Fibroblast of mammary gland (primary cell): ENCODE data around the gene MED23.

ENCODE experiments used
- DNase-seq: peaks from one replicate; pipeline ENCODE4 v3.0.0-alpha.2; 2010; ENCODE audit warnings: low read depth
- H3K4me3 ChIP-seq: 2 replicates; pipeline ENCODE4 v1.5.1; 2011; ENCODE audit warnings: low read depth, mild to moderate bottlenecking, low read length, moderate library complexity; ENCODE audit not compliant: control insufficient read depth
- TF ChIP-seq, protein P1 (sequence below): conservative IDR thresholded peaks from 2 replicates; pipeline ENCODE4 v1.5.1; 2011; ENCODE audit warnings: low read depth, low read length, inconsistent platforms; ENCODE audit not compliant: control insufficient read depth, insufficient read depth

MED23 gene

DNA sequence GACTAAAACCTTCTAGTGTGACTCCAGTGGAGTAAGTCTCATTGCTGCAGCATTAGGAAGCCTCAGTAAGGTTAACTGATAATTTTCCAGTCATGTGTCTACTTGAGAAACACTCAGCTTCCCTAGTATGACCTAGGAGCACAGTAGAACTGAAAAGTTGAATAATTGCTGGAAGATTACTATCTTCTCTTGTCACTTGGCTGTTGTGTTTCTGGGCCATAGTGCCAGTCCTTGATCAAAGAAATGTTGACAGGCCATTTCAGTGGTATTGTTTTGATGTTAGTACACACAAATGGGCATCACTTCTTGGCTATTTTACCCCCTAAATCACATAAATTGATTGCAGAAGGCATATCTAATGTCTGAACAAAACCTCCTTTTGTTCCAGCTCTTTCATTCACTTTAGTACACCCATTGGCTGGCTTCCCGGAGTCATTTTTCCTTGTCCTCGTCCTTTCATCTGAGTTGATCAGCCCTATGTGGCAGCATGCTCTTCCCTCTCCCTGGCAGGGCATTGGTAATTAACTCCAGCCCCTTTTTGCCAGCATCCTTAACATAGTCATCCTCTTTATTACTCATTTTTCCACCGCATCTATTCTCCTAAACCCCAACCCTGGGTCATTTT is 15.1 kb upstream of the MED23 start:
- no peak overlapping the region for H3K4me3 ChIP-seq
- DNase-seq = peak; percentile 14
- TF ChIP-seq, protein P1, sequence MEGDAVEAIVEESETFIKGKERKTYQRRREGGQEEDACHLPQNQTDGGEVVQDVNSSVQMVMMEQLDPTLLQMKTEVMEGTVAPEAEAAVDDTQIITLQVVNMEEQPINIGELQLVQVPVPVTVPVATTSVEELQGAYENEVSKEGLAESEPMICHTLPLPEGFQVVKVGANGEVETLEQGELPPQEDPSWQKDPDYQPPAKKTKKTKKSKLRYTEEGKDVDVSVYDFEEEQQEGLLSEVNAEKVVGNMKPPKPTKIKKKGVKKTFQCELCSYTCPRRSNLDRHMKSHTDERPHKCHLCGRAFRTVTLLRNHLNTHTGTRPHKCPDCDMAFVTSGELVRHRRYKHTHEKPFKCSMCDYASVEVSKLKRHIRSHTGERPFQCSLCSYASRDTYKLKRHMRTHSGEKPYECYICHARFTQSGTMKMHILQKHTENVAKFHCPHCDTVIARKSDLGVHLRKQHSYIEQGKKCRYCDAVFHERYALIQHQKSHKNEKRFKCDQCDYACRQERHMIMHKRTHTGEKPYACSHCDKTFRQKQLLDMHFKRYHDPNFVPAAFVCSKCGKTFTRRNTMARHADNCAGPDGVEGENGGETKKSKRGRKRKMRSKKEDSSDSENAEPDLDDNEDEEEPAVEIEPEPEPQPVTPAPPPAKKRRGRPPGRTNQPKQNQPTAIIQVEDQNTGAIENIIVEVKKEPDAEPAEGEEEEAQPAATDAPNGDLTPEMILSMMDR = no peak

DNA sequence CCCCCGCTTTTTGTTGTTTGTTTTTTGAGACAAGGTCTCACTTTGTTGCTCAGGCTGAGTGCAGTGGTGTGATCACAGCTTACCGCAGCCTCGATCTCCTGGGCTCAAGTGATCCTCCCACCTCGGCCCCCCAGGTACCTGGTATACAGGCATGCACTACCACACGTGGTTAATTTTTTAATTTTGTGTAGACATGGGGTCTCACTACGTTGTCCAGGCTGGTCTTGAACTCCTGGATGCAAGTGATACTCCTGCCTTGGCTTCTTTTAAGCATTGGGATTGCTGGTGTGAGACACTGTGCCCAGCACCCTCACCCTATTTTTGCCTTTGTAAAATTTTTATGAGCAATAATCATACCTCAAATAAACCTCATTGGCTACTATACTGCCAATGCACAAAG is 14.5 kb upstream of the MED23 start:
- TF ChIP-seq, protein P1 = no peak

DNA sequence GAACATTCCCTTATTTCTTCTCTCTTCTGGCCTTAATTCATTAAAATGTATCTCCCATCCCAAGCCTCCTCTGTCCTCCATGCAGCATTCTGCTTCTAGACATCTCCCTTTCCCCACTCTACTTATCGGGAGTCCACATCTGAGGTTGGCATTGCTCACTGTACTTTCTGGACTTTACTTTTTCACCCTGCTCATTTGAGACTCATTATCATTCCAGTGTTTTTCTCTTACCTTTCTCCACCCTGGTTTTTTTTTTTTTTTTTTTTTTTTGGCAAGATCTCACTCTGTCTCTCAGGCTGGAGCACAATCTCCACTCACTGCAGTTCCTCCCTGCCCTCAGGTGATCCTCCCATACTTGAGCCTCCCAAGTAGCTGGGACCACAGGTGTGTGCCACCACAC is 13.5 kb upstream of the MED23 start:
- no peak for DNase-seq
- TF ChIP-seq, protein P1 = no peak
- H3K4me3 ChIP-seq = no peak overlapping the region

More for the DNA sequence above, 14.5 kb upstream of the MED23 start:
- H3K4me3 ChIP-seq = no peak overlapping the region
- DNase-seq = no peak

DNA sequence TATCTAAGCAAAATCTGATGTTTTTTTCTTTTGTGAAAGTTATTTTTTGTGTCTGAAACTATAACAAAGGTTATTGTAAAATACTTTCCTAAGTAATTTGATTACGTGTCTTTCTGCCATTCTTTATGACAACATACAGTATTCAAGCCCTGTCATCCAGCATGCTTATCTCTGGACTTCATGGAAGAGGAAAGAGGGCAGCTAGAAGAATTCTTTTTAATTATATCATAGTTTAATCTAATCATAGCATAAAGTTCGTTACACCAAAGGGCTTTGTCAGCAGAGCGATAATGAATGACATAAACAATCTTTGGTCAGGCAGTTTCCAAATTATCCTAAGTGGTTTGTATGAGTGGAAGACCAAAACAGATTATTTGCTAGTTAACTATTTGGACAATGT is 12.5 kb upstream of the MED23 start:
- no peak overlapping the region for H3K4me3 ChIP-seq
- TF ChIP-seq, protein P1 = no peak
- DNase-seq = no peak

DNA sequence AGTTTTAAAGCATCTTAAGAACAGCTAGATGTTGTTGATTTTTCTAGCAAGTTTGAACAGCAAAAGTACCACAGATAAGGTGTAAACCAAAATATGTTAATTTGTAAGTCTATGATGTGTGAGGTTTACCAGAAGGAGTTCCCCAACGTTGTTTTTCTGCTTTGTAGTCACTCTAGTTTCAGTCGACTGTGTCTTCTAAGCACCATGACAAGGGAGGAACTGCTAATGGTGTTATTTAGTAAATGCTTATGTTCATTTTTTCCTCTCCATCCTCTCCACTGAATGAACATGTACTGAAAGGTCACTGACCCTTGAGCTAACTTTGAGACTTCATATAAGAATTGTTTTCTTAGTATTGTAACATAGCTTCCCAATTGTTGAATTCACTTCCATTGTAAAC is 12.1 kb upstream of the MED23 start:
- no peak for DNase-seq
- TF ChIP-seq, protein P1 = no peak

DNA sequence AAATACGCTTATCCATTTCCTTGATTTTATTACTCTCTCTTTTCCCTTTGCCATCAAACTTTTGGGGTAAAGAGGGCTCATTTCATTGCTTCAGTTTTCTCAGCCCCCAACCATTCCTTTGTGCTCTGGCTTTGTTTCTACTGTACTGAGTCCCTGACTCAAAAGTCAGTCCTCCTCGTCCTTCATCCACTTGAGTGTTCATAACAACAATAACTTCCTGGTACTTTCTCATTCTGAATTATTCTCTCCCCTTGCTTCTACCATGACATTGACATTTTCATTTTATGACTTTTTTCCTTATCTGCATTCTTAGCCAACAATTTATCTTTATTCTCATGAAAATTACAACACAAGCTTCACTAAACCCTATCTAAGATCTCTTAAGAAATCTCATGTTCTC is 10.0 kb upstream of the MED23 start:
- no peak for DNase-seq
- H3K4me3 ChIP-seq = no peak overlapping the region
- TF ChIP-seq, protein P1 = no peak

More for the DNA sequence above, 12.1 kb upstream of the MED23 start:
- no peak overlapping the region for H3K4me3 ChIP-seq
